Measurements from ENCODE around the gene KCTD17. TPM values are rescaled to one million over a fixed set of nuclear protein-coding genes. Genes with fewer than 3 reads are reported as not detected.

KCTD17 gene
- total and polyA plus RNA-seq, 2 donors (not counting 1 experiment from before 2014, with no cell fraction given): 10.6 to 19.3 TPM

DNA sequence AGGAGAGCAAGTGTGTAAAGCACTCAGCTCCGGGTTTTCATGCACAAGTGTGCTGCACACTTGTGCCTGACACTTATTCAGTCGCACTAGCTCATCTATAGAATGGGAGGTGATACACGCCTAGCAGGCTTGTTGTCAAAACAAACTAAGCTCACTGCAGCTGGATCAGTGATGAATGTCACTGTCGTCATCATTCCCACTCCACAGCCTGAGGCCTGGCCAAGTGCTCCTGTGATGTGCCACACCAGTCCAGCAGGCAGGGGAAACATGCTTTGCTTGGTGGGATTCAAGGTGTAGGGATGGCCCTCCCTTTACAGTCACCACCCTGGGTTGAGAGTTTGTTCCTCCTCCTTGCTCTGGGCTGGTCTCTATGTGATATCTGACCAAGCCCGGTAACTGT is 25.2 kb upstream of the KCTD17 start:
- no peak overlapping the region for H3K4me2 ChIP-seq (ENCODE audit: extremely low read depth, insufficient read depth, low read length)
- H3K4me3 ChIP-seq (replicated peaks in 1 of 4; ENCODE audit: control extremely low read depth in 1 of 4, insufficient read depth in 1 of 4, low read depth in 3 of 4, low read length in 4 of 4): no peak overlapping the region
- no peaks in the 10 kb centered on the region for H3K4me1 ChIP-seq (ENCODE audit: control insufficient read depth, extremely low read depth, insufficient read depth, low read length)
- DNase-seq (ENCODE audit: low read depth in 2 of 2): no peak
- no peak overlapping the region for H3K9ac ChIP-seq (ENCODE audit: insufficient read depth, low read length)
- H3K79me2 ChIP-seq (ENCODE audit: control insufficient read depth, insufficient read depth, low read length): no peaks in the 10 kb centered on the region
- no peaks in the 10 kb centered on the region for H4K20me1 ChIP-seq (ENCODE audit: control insufficient read depth, extremely low read depth, insufficient read depth, low read length)
- H3K27me3 ChIP-seq (ENCODE audit: control insufficient read depth, insufficient read depth, low read length): no peaks in the 10 kb centered on the region
- H3K9me3 ChIP-seq (ENCODE audit: control insufficient read depth, insufficient read depth, low read depth, low read length): no peaks in the 10 kb centered on the region
- no peak overlapping the region for H3K27ac ChIP-seq (ENCODE audit: insufficient read depth, low read length)
- no peak overlapping the region for H2AFZ ChIP-seq (ENCODE audit: low read length)
- peaks cover 8% of the 10 kb centered on the region for H3K36me3 ChIP-seq (ENCODE audit: control insufficient read depth, insufficient read depth, low read length)
- TF ChIP-seq CTCF (conservative IDR thresholded peaks at IDR 0.05 in 1 of 2, IDR thresholded peaks at IDR 0.05 in 1 of 2; ENCODE audit: low read depth in 1 of 2, low read length in 2 of 2) (no peak), EZH2 (IDR thresholded peaks at IDR 0.05; ENCODE audit: low read length, missing control alignments) (no peak)

- no peaks in the 10 kb centered on the region for H3K79me2 ChIP-seq (ENCODE audit: control insufficient read depth, insufficient read depth, low read length)
- no peaks in the 10 kb centered on the region for H3K27me3 ChIP-seq (ENCODE audit: control insufficient read depth, insufficient read depth, low read length)
- H3K9ac ChIP-seq (ENCODE audit: insufficient read depth, low read length): no peak overlapping the region
- H2AFZ ChIP-seq (ENCODE audit: low read length): no peak overlapping the region
- no peaks in the 10 kb centered on the region for H3K9me3 ChIP-seq (ENCODE audit: control insufficient read depth, insufficient read depth, low read depth, low read length)
- H3K4me1 ChIP-seq (ENCODE audit: control insufficient read depth, extremely low read depth, insufficient read depth, low read length): no peaks in the 10 kb centered on the region
- TF ChIP-seq EZH2 (IDR thresholded peaks at IDR 0.05; ENCODE audit: low read length, missing control alignments) (no peak), CTCF (conservative IDR thresholded peaks at IDR 0.05 in 1 of 2, IDR thresholded peaks at IDR 0.05 in 1 of 2; ENCODE audit: low read depth in 1 of 2, low read length in 2 of 2) (no peak)
- H3K4me2 ChIP-seq (ENCODE audit: extremely low read depth, insufficient read depth, low read length): no peak overlapping the region
- peaks cover 8% of the 10 kb centered on the region for H3K36me3 ChIP-seq (ENCODE audit: control insufficient read depth, insufficient read depth, low read length)
- H3K27ac ChIP-seq (ENCODE audit: insufficient read depth, low read length): no peak overlapping the region
- H4K20me1 ChIP-seq (ENCODE audit: control insufficient read depth, extremely low read depth, insufficient read depth, low read length): no peaks in the 10 kb centered on the region
- no peak for DNase-seq (ENCODE audit: low read depth in 2 of 2)
- no peak overlapping the region for H3K4me3 ChIP-seq (replicated peaks in 1 of 4; ENCODE audit: control extremely low read depth in 1 of 4, insufficient read depth in 1 of 4, low read depth in 3 of 4, low read length in 4 of 4)
Observed at GRCh38 chr22:37027556-37027955, 24.0 kb upstream of the KCTD17 start.

DNA sequence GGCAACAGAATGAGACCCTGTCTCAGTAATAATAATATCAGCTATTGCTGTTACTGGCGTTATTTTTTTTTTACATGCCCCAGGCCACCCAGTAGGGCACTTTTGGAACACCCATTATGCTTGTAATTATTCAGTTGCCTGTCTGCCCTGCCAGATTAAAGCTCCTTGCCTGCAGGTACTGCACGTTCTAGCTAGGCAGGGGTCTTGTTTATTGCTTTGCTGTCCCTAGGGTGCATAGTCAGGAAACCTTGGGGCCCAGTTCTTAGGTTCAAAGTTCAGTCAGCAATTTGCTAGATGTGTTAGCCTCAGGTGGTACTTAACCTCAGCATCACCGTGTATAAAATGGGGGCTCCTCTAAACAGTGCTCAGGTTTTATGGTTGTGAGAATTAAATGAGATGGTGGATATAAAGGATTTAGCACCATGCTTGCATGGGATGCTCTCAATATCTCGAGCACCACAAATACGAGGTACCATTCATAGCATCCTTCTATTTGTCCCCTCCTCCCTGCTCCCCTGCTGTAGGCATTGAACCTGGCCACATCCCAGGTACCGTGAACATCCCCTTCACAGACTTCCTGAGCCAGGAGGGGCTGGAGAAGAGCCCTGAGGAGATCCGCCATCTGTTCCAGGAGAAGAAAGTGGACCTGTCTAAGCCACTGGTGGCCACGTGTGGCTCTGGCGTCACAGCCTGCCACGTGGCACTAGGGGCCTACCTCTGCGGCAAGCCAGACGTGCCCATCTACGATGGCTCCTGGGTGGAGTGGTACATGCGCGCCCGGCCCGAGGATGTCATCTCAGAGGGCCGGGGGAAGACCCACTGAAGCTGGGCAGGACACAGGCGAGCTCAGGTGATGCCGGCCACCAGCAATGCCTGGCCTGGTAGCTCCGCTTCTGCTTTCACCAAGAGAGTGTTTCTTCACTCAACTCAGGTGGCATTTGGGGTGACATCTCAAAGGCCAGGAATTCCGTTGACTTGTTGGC is 22.6 kb upstream of the KCTD17 start:
- TF ChIP-seq EZH2 (IDR thresholded peaks at IDR 0.05; ENCODE audit: low read length, missing control alignments) (no peak), CTCF (conservative IDR thresholded peaks at IDR 0.05 in 1 of 2, IDR thresholded peaks at IDR 0.05 in 1 of 2; ENCODE audit: low read depth in 1 of 2, low read length in 2 of 2) (no peak)
- no peaks in the 10 kb centered on the region for H4K20me1 ChIP-seq (ENCODE audit: control insufficient read depth, extremely low read depth, insufficient read depth, low read length)
- H3K79me2 ChIP-seq (ENCODE audit: control insufficient read depth, insufficient read depth, low read length): no peaks in the 10 kb centered on the region

More for the DNA sequence above, 22.6 kb upstream of the KCTD17 start:
- Histone ChIP-seq H3K4me2 (ENCODE audit: extremely low read depth, insufficient read depth, low read length) (no peak overlapping the region), H3K27ac (ENCODE audit: insufficient read depth, low read length) (no peak overlapping the region), H3K36me3 (ENCODE audit: control insufficient read depth, insufficient read depth, low read length) (peaks cover 8% of the 10 kb centered on the region), H3K27me3 (ENCODE audit: control insufficient read depth, insufficient read depth, low read length) (no peaks in the 10 kb centered on the region), H3K9ac (ENCODE audit: insufficient read depth, low read length) (no peak overlapping the region), H3K9me3 (ENCODE audit: control insufficient read depth, insufficient read depth, low read depth, low read length) (no peaks in the 10 kb centered on the region), H2AFZ (ENCODE audit: low read length) (no peak overlapping the region), H3K4me3 (replicated peaks in 1 of 4; ENCODE audit: control extremely low read depth in 1 of 4, insufficient read depth in 1 of 4, low read depth in 3 of 4, low read length in 4 of 4) (no peak overlapping the region), H3K4me1 (ENCODE audit: control insufficient read depth, extremely low read depth, insufficient read depth, low read length) (no peaks in the 10 kb centered on the region)
- DNase-seq (ENCODE audit: low read depth in 2 of 2): no peak
